Esophagus muscularis mucosa (tissue), 4 donors: ENCODE measurements around the gene VDR. TPM values are rescaled to one million over a fixed set of nuclear protein-coding genes. Genes with fewer than 3 reads are reported as not detected.
A peak's percentile ranks its signal among the peaks of the same experiment; 100 is the strongest.
"Not testable (repeated sequence)": the region's sequence is repeated elsewhere in the genome, so short reads cannot be mapped to it uniquely, and the experiment has no call there.

Experiments
- DNase-seq: peaks from one replicate; pipeline ENCODE4 v3.0.0-alpha.2; 2017; ENCODE audit errors: extremely low spot score
- H3K27ac ChIP-seq, 4 donors: fragments of 200-600 bp; sonication (generic); replicated peaks in 1 of 4; 1 replicate in 3 of 4; 2 replicates in 1 of 4; pipeline ENCODE4 v1.5.1; 2016 to 2019; ENCODE audit warnings: mild to moderate bottlenecking in 1 of 4
- H3K27me3 ChIP-seq, 4 donors: fragments of 200-600 bp; sonication (generic); one replicate each; pipeline versions ENCODE4 v1.5.1 to v1.6.0; 2016 to 2019
- H3K36me3 ChIP-seq, 4 donors: fragments of 200-600 bp; sonication (generic); one replicate each; pipeline ENCODE4 v1.5.1; 2016 to 2019
- H3K4me1 ChIP-seq, 4 donors: fragments of 200-600 bp; sonication (generic); one replicate each; pipeline ENCODE4 v1.5.1; 2016 to 2019
- H3K4me3 ChIP-seq, 4 donors: fragments of 200-600 bp; sonication (generic); 1 replicate in 2 of 4; 2 replicates in 2 of 4; pipeline ENCODE4 v1.5.1; 2016 to 2019; ENCODE audit warnings: mild to moderate bottlenecking in 4 of 4, moderate library complexity in 1 of 4
- H3K9me3 ChIP-seq, 4 donors: fragments of 200-600 bp; sonication (generic); 1 replicate in 3 of 4; 2 replicates in 1 of 4; pipeline ENCODE4 v1.5.1; 2016 to 2019
- EP300 ChIP-seq: sonication (generic); formaldehyde crosslinking; IDR thresholded peaks from one replicate; pipeline ENCODE4 v1.6.1; 2017; ENCODE audit warnings: antibody characterized with exemption
- POLR2A ChIP-seq: fragments of 450-650 bp; IDR thresholded peaks from one replicate; pipeline ENCODE4 v1.6.1; 2017; ENCODE audit warnings: antibody characterized with exemption, moderate library complexity, mild to moderate bottlenecking, low read depth
- POLR2AphosphoS5 ChIP-seq, 2 donors: sonication (generic); formaldehyde crosslinking; IDR thresholded peaks; one replicate each; pipeline ENCODE4 v1.6.1; 2017; ENCODE audit warnings: antibody characterized with exemption in 2 of 2
- WGBS: methylation state at CpG from one replicate; pipeline ENCODE4 v1.1.5; 2018; 5-methylcytosine and 5-hydroxymethylcytosine counted together
- intact Hi-C: fragments of 100-400 bp; cut with DNase I; formaldehyde crosslinking; loops from one replicate; pipeline ENCODE4 v1.15.1; 2023
- total RNA-seq, 4 donors: library from RNA; depleted of rRNA; stranded (reverse); fragments of >200 nt; gene quantifications; one replicate each; pipeline versions ENCODE4 v1.1.0 to v1.2.1, GENCODE V29; 2016
- TF ChIP-seq, protein P1 (sequence below), 3 experiments: fragments of 200-600 bp in 2 of 3; fragments of 450-650 bp in 1 of 3; sonication (generic) in 2 of 3; IDR thresholded peaks; one replicate each; pipeline ENCODE4 v1.5.1; 2017 to 2019; ENCODE audit warnings: antibody characterized with exemption in 3 of 3, mild to moderate bottlenecking in 2 of 3, moderate library complexity in 1 of 3

VDR gene
- total RNA-seq, 4 donors from 2014 or later = 0.42 to 2.8 (median 2.1) TPM

DNA sequence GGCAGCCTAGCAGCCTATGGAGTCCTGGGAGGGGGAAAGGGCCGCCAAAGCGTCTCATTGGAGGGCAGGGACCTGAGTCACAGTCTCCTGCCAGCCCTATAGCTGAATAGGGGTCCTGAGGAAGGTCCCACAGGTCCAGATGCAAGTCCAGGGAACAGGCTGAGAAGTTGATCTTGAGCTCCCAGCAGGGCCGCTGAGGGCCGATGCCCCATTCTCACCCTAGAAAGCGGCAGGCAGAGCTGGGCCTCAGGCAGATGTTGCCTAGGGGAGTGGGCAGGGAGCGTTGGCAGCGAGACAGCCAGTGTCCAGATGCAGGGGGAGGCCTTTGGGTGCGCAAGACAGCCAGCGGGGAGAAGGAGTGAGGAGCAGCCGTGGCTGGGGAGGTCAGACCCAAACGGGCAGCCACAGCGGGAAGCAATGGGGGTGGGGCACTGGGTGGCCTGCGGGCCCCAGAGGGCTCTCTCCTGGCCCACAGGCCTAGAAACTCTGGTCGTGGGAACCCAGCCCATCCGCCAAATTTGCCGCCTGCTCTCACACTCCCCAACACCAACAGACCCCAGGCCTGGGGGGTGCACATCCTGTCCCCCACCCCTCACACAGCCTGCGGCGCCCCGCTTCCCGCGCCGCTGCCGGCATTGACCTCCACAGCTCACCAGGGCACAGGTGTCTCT, 86.2 kb downstream of the VDR start:
- intact Hi-C loops = no loop called here
- 9% methylated on average over 13 of the region's 23 CpGs for WGBS
- no peak for TF ChIP-seq EP300
- TF ChIP-seq POLR2AphosphoS5 (IDR thresholded peaks at IDR 0.05) = peak in 1 of 2 donors; percentile 5
- peak overlapping the region; percentile 92 to 99 (median 98) for H3K27ac ChIP-seq
- H3K4me3 ChIP-seq = peak overlapping the region; percentile 67 to 86 (median 78)
- peaks cover 0 to 11% (median 0%) of the 10 kb centered on the region in 4 donors for H3K36me3 ChIP-seq
- DNase-seq = no peak
- peaks cover 81 to 90% (median 84%) of the 10 kb centered on the region in 4 donors for H3K4me1 ChIP-seq
- no peaks in the 10 kb centered on the region for H3K27me3 ChIP-seq
- H3K9me3 ChIP-seq = no peaks in the 10 kb centered on the region

DNA sequence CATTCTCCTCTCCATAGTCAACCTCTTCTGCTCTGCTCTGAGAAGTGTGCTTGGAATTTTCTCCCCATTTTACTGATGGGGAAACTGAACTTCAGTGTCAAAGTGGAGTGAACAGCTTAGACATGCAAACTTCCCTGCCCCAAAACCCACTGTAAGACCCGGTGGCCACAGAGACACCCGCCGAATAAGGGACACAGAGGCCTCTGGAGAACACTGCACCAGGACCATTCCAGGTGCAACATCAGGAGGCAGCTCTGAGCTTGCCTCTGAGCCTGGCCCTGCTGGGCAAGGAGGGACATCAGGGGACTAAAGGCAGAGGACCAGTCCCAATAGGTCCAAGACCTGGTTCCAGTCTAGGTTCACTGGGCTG, 86.8 kb downstream of the VDR start:
- H3K4me1 ChIP-seq = peaks cover 80 to 90% (median 84%) of the 10 kb centered on the region in 4 donors
- intact Hi-C loops = no loop called here
- H3K27ac ChIP-seq = peak overlapping the region; percentile 92 to 99 (median 98)
- peak overlapping the region; percentile 67 to 86 (median 78) for H3K4me3 ChIP-seq
- no peaks in the 10 kb centered on the region for H3K27me3 ChIP-seq
- DNase-seq = no peak
- H3K36me3 ChIP-seq = peaks cover 0 to 11% (median 0%) of the 10 kb centered on the region in 4 donors
- TF ChIP-seq, protein P1, sequence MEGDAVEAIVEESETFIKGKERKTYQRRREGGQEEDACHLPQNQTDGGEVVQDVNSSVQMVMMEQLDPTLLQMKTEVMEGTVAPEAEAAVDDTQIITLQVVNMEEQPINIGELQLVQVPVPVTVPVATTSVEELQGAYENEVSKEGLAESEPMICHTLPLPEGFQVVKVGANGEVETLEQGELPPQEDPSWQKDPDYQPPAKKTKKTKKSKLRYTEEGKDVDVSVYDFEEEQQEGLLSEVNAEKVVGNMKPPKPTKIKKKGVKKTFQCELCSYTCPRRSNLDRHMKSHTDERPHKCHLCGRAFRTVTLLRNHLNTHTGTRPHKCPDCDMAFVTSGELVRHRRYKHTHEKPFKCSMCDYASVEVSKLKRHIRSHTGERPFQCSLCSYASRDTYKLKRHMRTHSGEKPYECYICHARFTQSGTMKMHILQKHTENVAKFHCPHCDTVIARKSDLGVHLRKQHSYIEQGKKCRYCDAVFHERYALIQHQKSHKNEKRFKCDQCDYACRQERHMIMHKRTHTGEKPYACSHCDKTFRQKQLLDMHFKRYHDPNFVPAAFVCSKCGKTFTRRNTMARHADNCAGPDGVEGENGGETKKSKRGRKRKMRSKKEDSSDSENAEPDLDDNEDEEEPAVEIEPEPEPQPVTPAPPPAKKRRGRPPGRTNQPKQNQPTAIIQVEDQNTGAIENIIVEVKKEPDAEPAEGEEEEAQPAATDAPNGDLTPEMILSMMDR (IDR thresholded peaks at IDR 0.05) = no peak
- TF ChIP-seq EP300 (no peak), POLR2AphosphoS5 (IDR thresholded peaks at IDR 0.05) (no peak), POLR2A (no peak)
- no peaks in the 10 kb centered on the region for H3K9me3 ChIP-seq
- 63% methylated on average over 2 of the region's 3 CpGs for WGBS

- Histone ChIP-seq H3K4me1 (peaks cover 77 to 90% (median 83%) of the 10 kb centered on the region in 4 donors), H3K9me3 (no peaks in the 10 kb centered on the region), H3K27ac (peak overlapping the region; percentile 92 to 99 (median 98)), H3K36me3 (peaks cover 0 to 11% (median 0%) of the 10 kb centered on the region in 4 donors), H3K4me3 (peak overlapping the region; percentile 67 to 86 (median 78)), H3K27me3 (no peaks in the 10 kb centered on the region)
- no peak for DNase-seq
- intact Hi-C loops = no loop called here
- TF ChIP-seq POLR2AphosphoS5 (IDR thresholded peaks at IDR 0.05) (peak; percentile 36 to 58), EP300 (no peak), POLR2A (no peak)
- TF ChIP-seq, protein P1 (IDR thresholded peaks at IDR 0.05) = peak; percentile 40 to 46 (median 44)
- 28% methylated on average over 4 of the region's 7 CpGs for WGBS
Observed at GRCh38 chr12:47817272-47818006, 87.4 kb downstream of the VDR start.

GRCh38 chr12:47816403-47817271, 88.2 kb downstream of the VDR start:
- DNase-seq = no peak
- Histone ChIP-seq H3K36me3 (peaks cover 0 to 11% (median 0%) of the 10 kb centered on the region in 4 donors), H3K27me3 (no peaks in the 10 kb centered on the region), H3K4me3 (peak overlapping the region; percentile 67 to 86 (median 78)), H3K4me1 (peaks cover 77 to 90% (median 83%) of the 10 kb centered on the region in 4 donors), H3K27ac (peak overlapping the region; percentile 92 to 99 (median 98)), H3K9me3 (no peaks in the 10 kb centered on the region)
- intact Hi-C loops = no loop called here
- no peak for TF ChIP-seq POLR2A
- TF ChIP-seq EP300 = no peak
- no peak for TF ChIP-seq POLR2AphosphoS5 (IDR thresholded peaks at IDR 0.05)
- TF ChIP-seq, protein P1 (IDR thresholded peaks at IDR 0.05) = no peak
- WGBS = 9% methylated on average over 12 of the region's 12 CpGs

GRCh38 chr12:47815447-47815846, 89.3 kb downstream of the VDR start:
- DNase-seq, H3K27me3 ChIP-seq, H3K4me3 ChIP-seq, H3K9me3 ChIP-seq, intact Hi-C loops: not testable (repeated sequence)
- WGBS = 86% methylated on average over 5 of the region's 5 CpGs
- H3K36me3 ChIP-seq = peaks cover 0 to 11% (median 0%) of the 10 kb centered on the region in 4 donors
- H3K27ac ChIP-seq = peak overlapping the region; percentile 92 to 99 (median 98)
- H3K4me1 ChIP-seq = peaks cover 78 to 90% (median 84%) of the 10 kb centered on the region in 4 donors
